Stimulated activated CD4-positive, alpha-beta T cell treated with anti-CD3 and anti-CD28 coated beads, Interleukin-4, amount 100 ng/mL, for 4 hours (primary cell): ENCODE results near the gene DAB2IP.

Experiments used
- DNase-seq, 2 experiments: peaks; one replicate each; pipeline ENCODE4 v3.0.0-alpha.2; 2020

The DAB2IP gene

DNA sequence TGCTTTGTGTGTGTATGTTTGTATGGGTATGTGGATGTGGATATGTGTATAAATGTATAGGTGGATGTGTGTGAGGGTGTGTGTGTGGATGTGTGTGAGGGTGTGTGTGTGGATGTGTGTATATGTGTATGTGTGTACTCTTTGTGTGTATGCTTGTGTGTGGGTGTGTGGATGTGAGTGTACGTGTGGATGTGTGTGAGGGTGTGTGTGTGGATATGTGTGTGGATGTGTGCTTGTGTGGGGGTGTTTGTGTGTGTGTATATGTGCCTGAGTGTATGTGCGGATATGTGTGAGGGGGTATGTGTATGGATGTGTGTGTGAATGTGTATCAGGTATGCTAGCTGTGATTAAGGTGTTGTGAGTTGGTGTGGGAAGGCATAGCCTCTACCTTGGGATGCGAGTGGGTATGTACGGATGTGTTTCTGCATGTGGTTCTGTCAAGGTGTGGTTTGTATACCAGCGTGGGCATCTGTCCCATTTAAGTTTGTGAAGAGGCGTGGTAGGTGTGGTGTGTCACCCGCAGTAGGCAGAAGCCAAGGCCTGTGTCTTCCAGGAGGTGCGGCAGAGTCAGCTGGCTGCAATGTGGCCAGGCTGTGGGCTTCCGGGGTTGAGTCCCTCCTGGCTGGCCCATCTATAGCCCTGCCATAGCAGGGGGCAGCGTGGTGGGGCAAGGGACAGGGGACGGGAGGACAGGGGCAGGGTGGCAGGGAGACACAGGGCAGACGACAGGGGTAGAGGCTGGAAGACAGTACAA lies 155.8 kb downstream of the DAB2IP start:
- DNase-seq: no peak

DNA sequence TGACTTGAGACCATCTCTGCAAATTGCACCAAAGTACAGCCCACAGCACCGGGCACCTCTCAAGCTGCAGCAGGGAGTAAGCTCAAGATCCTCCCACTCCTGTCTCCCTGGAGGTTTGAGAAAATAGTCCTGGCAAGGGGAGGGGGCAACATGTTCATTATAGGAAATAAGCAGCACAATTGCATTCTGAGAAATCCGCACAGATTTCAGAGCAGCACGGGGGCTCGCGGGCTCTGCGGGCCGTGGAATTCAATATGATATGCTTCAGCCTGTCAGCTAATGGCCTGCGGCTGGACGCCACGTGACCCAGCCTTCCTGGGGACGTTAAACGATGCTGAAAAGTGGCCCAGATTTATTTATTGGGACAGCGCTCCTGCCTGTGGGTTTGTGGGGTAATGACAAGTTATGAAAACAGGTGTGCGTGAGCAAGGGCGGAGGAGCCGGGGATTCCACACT lies 156.4 kb downstream of the DAB2IP start:
- no peak for DNase-seq

DNA sequence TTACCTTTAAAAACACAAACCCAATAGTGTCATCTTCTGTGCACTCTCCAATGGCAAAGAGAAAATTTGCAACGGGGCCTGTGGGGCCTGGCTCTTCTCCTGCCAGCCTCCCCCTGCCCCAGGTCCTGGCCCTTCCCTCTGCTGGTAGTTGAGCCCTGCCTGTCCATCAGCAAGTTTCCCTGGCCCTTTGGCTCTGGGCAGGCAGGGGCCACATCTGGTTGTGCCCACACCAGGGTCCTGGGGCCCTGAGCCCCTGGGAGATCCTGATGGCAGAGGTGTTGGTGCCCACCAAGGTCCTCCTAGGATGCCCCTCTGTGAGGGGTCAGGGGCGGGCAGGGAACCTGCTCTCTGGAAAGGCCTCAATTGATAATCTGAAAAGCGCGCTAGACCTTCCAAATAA lies 157.3 kb downstream of the DAB2IP start:
- DNase-seq: no peak

DNA sequence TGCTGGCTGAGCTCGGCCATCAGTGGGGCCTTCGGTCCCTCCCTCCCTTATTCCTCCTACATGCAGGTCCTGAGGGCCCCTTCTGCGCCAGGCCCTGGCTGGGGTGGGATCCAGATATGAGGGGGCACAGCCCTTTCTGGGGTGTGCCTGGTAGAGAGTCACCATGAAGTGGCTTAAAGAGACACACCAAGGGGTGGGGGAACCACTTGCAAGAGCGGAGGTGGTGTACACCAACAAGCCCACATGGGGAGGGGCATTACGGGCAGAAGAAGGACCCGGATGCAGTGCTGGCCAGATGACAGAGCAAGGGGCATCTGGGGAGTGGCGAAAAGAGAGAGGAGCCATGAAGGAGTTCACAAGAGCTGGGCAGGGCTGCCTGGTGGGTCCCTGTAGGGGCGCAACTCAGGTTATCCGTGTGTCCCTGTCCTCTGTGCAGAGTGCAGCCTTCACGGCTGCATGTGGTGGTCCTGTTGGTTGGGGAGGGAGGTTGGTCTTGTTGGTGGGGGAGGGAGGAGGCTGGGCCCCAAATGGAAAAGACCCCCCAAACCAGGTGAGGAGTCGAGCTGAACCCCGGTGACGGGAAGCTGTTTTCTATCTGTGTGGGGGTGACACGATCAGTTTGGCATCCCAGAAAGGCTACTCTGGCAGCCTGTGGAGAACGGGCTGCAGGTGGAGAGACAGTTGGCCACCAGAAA lies 158.1 kb downstream of the DAB2IP start:
- DNase-seq: no peak

DNA sequence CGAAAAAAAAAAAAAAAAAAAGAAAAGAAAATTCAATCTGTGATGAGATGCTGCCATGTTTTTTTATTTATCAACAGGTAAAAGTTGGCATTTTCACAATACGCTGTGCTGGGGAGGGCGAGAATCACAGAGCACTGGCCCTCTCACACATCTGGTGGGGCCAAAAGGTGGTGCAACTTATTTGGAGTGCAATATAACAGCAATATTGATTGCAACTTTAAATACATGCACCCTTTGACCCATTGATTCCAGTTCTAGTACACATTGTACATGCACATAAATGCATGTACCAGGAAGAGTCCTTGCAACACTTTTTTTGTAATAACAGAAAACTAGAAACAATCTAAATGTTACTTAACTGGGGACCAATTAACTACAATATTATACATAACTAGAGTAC lies 159.1 kb downstream of the DAB2IP start:
- DNase-seq: no peak

DNA sequence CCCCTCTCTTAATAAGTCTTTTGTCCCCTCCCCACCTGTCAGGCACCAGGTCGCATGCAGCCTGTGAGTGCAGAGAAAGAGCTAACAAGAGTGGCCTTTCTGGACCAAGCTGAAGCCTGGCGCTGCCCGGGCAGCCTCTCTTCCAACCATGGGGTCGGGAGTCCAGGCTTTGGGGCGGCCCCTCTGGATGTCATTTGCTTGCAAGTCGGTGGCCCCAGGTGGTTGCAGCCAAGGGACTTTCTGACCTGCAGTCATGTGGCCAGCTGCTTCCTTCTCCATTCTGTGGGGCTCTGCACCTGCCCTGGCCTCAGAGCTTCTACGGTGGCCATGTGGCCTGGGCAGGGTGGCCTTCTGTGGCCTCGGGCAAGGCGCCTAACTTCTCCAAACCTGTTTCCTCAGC lies 159.7 kb downstream of the DAB2IP start:
- DNase-seq: no peak

DNA sequence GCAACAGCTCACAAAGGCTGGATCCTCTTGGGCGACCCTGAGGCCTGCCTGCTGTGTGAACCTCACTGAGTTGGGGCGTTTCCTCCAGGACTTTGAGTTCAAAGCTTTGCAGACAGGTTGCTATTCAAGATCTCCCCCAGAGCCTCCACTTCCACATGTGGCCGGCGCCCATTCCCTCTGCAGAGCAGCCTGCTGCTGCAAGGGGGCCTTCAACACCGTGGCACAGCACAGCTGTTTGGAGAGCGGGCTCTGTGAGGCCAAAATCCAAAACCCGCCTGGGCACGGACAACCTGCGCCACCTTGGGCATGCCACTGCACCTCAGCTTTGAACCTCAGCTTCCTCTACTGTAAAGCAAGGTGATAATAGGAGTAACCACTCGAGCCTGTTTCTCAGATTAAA lies 160.3 kb downstream of the DAB2IP start:
- no peak for DNase-seq

DNA sequence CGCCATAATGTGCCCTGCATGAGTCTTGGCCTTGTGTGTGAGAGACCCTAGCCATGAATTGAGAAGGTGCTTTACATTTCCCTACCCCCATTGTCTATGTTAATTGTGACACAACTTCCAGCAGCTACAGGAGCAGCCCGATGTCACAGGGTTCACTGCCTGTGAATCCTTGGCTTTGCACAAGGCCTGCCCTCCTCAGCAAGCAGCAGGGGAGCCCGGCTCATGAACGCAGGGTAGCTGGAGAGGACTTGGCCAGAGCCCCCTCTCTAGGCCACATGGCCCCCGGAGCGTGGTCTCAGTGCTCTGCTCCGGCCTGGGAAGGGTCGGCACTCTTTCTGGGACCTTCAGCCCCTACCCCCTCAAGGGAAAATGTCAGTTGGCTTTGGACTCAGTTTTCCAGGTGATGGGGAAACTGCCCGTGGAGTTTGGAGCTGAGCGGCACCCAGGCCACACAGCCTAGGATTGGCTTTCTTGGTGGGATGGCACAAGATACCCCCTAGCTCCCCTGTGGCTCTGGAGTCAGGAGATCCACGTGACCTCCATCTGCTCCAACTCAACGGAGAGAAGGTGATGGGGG lies 160.8 kb downstream of the DAB2IP start:
- DNase-seq: no peak

DNA sequence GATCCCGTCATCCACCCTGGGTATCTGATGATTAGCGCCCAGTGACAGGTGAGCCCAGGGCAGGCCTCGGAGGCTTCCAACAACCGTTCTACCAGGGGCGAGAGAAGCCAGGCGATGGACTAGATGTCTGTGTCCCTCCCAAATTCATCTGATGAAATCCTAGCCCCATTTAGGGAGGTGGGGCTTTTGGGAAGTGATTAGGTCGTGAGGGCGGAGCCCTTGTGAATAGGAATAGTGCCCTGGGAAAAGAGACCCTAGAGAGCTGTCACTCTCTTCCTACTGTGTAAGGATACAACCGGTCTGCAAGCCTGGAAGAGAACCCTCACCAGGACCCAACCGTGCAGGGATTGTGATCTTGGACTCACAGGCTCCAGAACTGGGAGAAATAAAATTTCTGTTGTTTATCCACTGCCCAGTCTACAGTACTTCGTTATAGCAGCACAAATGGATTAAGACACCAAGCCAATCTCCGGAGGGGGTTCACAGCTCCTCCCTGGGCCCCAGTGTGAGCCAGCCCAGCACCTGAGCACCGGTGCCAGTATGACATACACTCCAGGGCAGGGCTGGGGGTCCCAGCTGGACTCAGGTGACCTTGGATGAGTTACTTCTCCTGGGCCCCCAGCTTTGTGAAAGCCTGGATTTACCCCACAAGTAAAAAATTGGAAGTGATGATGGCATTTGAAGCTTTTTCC lies 162.2 kb downstream of the DAB2IP start:
- no peak for DNase-seq

DNA sequence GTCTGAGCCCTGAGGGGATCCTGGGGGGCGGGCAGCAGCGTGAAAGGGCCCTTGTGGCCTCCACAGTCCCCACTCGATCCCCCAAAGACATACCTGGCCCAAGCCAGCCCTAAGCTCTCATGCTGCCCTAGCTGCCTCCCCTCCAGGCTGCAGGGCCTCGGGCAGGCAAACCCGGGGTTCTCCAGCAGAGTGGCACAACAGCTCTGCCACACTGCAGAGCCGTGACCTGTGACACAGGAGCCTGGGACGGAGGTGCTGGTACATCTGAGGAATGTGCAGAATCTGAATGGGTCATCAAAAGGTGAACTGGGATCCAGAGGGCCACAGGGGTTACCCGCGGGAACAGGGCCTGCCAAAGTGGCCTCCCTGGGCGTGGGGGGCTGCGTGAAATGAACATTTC lies 163.2 kb downstream of the DAB2IP start:
- no peak for DNase-seq

DNA sequence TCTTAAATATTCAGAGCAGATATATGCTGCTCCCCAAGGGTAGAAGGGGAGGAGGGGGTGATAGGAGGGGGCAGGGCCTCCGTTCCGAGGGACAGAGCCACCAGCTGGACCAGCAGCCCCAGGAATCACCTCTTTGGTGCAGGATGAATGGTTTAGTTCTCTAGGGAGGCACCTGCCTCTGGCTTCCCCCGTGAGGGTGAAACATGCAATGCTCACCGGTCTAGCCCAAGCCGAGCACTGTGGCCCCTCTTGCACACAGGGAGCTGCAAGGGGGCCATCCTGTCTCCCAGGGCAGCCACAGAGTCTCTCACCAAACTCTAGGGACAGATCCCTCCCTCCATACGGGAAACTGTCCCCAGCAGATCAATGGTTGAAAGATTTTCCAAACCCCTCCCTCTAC lies 163.7 kb downstream of the DAB2IP start:
- no peak for DNase-seq

DNA sequence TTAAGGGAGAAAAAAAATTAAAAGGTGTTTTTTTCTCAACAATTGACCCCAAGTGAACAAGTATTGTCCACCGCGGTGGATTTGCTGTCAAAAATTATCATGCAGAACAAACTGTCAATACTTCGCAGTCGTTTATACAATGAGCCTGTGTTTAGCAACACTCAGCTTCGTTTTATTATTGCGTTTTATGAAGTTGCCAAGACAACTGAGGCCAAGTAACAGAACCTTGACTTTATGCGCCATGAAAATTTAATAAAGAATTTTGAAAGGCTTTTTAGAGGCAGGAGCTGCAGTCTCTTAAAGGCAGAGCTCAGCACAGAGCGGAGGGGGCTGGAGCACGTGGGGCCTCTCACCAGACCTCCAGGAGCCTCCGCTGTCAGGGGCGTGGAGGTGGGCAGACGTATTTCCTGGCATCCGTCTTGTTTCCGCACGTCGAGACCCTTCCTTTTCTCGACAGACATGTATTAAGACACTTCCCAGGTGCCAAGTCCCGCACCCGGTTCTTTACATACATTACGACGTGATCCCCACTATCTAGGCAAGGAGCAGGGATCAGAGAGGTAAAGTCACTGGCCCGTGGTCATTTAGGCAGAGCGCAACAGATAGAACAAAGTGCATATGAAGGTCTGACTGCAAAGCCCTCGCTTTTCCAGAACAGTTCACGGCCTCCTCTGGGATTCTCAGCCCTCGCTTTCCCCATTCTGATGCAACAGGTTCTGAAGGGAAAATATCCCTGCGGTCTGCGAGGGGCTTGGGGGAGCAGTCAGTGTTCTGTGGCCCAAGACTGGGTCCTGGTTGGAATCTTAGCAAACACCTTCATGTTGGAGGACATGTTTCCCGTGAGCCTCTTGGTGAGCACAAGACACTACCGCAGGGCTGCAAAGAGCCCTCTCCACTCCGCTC lies 164.4 kb downstream of the DAB2IP start:
- no peak for DNase-seq

DNA sequence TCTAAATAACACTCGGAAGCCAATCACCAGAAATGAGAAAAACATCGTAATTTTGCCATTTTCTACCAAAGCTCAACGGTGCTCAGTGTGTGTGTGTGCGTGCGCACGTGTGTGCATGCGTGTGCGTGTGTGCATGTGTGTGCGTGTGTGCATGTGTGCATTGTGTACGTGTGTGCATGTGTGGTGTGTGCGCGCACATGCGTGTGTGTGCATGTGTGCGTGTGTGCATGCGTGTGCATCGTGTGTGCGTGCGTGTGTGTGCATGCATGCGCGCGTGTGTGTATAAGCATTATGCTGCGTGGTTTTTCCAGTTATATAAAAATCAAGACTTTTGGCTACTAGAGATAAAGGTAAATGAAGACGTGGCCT lies 165.0 kb downstream of the DAB2IP start:
- no peak for DNase-seq

DNA sequence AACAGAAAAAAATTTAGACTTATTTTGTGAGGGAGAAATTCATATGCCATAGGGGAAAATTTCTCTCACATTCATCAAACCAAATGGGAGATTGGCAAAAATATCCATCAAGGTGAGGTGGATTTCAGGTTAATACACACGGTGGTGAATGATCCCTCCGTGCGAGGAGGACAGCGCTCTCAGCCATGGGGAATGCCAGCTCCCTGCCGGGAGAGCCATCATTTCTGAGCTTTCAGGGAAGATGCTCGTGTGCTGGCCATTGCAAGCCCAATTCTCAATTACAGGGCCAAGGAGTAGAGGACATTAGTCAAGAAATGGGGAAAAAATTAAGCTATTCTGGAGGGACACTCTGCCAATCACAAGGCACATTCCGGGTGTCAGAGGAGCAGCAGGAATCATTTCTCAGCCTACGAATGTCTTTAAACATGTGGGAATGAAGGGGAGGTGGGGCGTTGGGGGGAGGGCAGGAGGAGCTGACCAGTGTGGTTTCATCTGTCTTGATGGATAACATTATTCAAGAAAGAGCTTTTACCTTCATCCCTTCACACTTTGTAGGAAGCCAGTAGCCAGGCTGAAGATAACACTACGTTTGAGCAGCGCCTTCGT lies 165.5 kb downstream of the DAB2IP start:
- no peak for DNase-seq

DNA sequence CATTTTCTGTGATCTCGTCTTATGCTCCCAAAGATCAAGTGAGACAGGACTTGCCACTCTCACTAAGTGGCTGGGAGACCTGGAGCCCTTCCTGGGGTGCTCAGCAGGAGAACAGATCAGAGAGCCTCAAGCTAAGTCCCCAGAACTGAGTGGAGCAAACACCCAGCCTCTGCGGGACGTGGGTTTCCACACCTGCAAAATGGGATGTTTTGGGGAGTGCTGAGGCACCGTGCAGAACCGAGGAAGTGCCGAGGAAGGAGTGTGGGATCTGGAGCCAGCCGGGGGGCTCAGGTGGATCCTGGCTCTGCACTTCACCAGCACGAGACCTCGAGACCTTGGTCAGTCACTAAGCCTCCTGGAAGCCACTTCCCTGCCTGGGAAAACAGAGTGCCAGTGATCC lies 166.0 kb downstream of the DAB2IP start:
- DNase-seq: no peak

DNA sequence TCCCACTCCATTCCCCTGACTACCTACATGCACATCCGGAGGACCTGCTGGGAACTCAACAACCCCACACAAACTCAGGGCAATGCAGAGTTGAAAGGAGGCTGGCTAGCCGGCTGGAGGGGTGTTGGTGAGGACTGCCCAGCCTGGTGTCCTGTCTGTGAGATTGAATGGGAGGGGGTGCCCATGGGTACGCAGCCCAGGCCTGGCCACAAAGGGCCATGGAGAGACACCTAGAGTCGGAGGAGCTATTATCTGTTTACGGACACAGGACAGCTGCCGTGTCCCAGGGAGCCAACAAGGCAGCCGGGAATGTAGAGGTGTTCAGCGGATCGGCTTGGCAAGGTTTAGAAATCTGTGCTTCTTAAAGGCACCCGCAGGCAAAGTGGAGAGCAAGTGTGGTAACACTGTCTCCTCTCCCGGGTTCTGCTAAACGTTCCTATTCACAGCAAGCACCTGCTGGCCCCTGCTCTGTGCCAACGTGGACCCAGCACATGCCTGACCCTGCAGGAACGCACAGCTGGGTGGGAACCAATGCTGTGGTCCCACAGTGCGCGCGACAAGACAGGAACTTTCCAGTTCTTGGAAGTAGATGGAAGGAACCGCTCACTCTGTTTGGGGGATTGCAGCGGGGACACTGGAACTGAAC lies 166.7 kb downstream of the DAB2IP start:
- DNase-seq: no peak

DNA sequence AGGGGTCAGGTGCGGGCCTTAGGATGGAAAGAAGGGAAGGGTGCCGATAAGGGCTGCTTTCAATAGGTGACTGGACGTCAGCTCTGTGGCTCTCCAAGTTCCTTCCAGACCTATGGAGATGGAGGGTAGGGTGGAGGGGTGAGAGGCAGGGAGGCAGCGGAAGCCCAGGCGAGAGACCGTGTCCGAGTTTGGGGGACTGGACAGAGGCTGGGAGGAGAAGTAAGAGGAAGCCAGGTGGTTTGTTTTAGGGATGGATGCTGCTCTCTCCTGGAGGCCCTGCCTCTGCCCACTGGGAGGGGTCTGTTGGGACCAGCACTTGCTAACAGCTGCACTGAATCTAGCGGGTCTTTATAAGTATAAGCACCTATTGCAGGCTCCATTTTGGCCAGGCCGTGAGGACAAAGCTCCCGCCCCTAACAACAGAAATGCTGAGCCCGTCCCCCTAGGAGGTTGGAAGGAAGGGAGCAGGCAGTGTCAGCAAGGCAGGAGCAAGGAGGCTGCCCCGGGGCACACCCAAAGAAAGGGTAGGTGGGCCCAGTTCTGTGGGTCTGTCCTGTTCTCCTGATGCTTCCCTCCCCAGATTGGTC lies 167.5 kb downstream of the DAB2IP start:
- DNase-seq: no peak

DNA sequence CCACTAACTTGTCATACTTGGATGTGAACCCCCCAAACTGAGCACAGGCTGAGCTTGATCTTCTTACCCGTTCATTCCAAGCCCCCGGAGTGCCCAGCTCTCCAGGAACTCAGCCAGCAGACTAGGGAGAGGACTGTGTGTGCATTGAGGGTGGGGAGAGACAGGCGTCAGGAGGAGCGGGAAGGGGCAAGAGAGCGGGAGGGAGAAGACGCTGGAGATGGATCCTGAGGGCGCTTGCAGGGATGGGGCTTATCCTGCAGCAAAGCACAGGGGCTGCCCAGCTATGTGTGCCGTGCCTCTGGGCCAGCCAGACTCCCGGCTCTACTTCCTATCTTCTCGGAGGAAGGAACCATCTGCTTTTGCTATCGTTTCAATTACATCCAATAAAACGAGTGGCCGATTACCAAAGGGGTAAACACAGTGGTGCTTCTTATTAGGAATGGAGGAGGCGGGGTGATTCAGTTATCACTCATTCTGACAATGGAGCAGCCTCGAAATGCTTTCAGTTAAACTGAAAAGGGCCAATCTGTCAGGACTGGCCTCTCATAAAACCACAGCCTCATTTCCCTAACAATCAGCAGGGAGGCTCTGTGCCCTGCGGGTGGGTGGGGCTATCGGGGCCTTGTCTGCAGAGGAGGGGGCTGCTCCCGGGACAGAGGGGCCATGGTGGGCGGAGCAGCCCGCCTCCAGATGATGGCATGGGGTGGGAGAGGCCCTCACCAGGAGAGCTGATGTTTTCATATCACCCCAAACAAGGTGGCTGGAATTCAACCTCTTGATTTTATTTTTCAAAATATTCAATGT lies 168.2 kb downstream of the DAB2IP start:
- no peak for DNase-seq

DNA sequence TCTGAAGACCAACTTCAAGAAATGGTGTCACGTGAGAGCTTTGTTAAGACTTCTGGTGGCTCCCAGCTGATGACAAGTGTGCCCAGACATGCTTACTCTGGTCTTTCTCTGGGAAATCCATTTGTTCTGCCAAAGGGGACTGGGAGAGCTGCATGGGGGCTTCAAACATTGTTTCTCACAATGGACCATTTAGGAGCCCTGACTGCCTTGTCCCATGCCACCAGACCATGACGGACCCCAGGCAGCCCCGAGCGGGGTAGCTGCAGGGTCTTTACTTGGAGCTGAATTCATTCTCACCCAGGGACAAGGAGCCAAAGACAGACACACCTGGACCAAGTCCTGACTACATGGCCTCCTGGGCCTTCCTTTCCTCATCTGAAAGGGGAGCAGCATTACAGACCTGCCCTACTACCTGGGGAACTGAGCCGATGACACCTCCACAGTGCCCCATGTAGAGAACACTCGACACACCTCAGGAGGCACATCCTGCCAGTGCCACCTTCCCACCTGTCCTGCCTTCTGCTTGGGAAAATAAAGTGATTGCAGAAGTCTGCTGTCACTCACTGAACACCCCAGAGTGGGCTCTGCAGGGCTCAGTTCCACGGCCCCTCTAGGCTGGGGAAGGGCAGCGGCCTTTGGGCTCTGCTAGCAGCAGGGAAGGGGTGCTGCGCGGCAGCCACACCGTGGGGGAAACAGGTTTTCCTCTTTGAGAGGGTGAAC lies 169.0 kb downstream of the DAB2IP start:
- no peak for DNase-seq

DNA sequence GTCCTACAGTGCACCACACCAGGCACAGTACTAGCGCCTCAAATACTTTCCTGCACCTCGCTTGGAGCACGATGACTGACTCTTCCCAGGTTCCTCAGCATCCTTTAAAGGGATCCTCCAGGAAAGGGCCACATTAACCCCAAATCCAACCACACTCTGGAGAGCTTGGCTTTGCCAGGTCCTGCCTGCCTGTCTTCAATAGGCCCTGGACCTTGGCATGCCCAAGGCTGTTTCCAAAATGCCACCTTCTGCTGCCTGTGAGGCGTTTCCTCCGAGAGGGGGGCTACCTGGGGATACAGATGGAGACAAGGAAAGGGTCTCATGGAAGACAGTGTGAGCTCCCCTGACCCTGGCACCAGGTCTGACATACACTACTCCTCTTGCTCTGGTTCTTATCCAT lies 169.9 kb downstream of the DAB2IP start:
- no peak for DNase-seq
